ENCODE results near the gene CAMTA1.

DNA sequence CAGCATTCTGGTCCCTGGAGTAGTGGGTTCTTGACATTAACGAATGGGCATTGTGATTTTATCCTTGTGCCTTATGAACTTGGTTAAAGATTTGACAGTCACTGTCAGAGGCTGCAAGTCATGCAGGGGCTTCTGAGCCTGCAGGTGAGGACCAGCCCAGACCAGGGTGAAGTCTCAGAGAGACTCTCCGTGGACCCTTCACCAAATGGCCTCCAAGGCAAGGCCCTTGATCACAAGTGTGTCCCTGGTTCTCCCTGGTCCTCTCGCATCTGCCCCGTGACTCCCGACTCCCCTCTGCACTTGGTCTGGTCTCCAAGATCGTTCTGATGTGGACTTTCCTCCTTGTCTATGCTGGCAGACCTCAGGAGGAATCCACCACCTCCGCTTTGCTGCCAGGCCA is 509.4 kb downstream of the CAMTA1 start:
- no peak for TF ChIP-seq POLR2A (IDR thresholded peaks at IDR 0.05)
- no peak for TF ChIP-seq CTCF (IDR thresholded peaks at IDR 0.05)

All from prostate gland (tissue), 2 donors.